Urinary bladder (tissue), 4 donors: ENCODE results near the gene HSF2BP. TPM values are rescaled to one million over a fixed set of nuclear protein-coding genes. Genes with fewer than 3 reads are reported as not detected.
A peak's percentile ranks its signal among the peaks of the same experiment; 100 is the strongest.
"Not testable (repeated sequence)": the region's sequence is repeated elsewhere in the genome, so short reads cannot be mapped to it uniquely, and the experiment has no call there.

Source experiments
- DNase-seq: peaks from one replicate; pipeline ENCODE4 v3.0.0-alpha.2; 2015; ENCODE audit errors: extremely low spot score
- H3K27ac ChIP-seq: one replicate; pipeline ENCODE4 v1.5.1; 2013; ENCODE audit warnings: low read depth, mild to moderate bottlenecking, moderate library complexity
- H3K36me3 ChIP-seq: one replicate; pipeline ENCODE4 v1.6.1; 2013; ENCODE audit warnings: mild to moderate bottlenecking, moderate library complexity; ENCODE audit not compliant: insufficient read depth
- H3K4me1 ChIP-seq: one replicate; pipeline ENCODE4 v1.6.1; 2013; ENCODE audit warnings: mild to moderate bottlenecking, moderate library complexity; ENCODE audit not compliant: insufficient read depth
- H3K4me3 ChIP-seq: one replicate; pipeline ENCODE4 v1.5.1; 2013; ENCODE audit warnings: low read depth, low read length
- WGBS: extraction: QIAGEN DNeasy Blood & Tissue Kit; methylation state at CpG from one replicate; pipeline ENCODE4 v1.1.7; 2013; 5-methylcytosine and 5-hydroxymethylcytosine counted together
- polyA plus RNA-seq: library from polyadenylated mRNA; stranded (reverse); fragments of 200-250 nt; gene quantifications from one replicate; pipeline ENCODE4 v1.2.3, GENCODE V29; 2013
- total RNA-seq: library from RNA; depleted of rRNA; stranded (reverse); fragments of >200 nt; gene quantifications from one replicate; pipeline ENCODE4 v1.2.3, GENCODE V29; 2014
- donor health status: healthy with polysubstance abuse.
- donor health status: healthy.

The HSF2BP gene
- total and polyA plus RNA-seq, 2 donors, result 0.37 to 1.1 TPM

GRCh38 chr21:43651926-43652325 is 7.4 kb downstream of the HSF2BP start:
- H3K4me1 ChIP-seq, H3K36me3 ChIP-seq, DNase-seq, H3K4me3 ChIP-seq, H3K27ac ChIP-seq: not testable (repeated sequence)
- 97% methylated on average over 6 of the region's 6 CpGs for WGBS

GRCh38 chr21:43648171-43648570 is 11.1 kb downstream of the HSF2BP start:
- no peak overlapping the region for H3K4me3 ChIP-seq
- H3K4me1 ChIP-seq, result no peaks in the 10 kb centered on the region
- H3K36me3 ChIP-seq, result no peaks in the 10 kb centered on the region
- DNase-seq, result no peak
- no peak overlapping the region for H3K27ac ChIP-seq
- WGBS, result 63% methylated on average over 9 of the region's 9 CpGs

- peak; percentile 59 for DNase-seq
- Histone ChIP-seq H3K27ac (no peak overlapping the region), H3K4me1 (no peaks in the 10 kb centered on the region), H3K4me3 (no peak overlapping the region), H3K36me3 (no peaks in the 10 kb centered on the region)
- WGBS, result 22% methylated on average over 7 of the region's 7 CpGs
Observed at GRCh38 chr21:43646550-43647260, 12.6 kb downstream of the HSF2BP start.

- Histone ChIP-seq H3K4me1 (no peaks in the 10 kb centered on the region), H3K27ac (no peak overlapping the region), H3K36me3 (no peaks in the 10 kb centered on the region), H3K4me3 (no peak overlapping the region)
- WGBS, result 21% methylated on average over 4 of the region's 4 CpGs
- DNase-seq, result no peak
Observed at GRCh38 chr21:43645976-43646375, 13.3 kb downstream of the HSF2BP start.

GRCh38 chr21:43645136-43645891 is 14.0 kb downstream of the HSF2BP start:
- no peak overlapping the region for H3K27ac ChIP-seq
- H3K4me1 ChIP-seq, result no peaks in the 10 kb centered on the region
- 29% methylated on average over 12 of the region's 12 CpGs for WGBS
- DNase-seq, result peak; percentile 66
- no peaks in the 10 kb centered on the region for H3K36me3 ChIP-seq
- no peak overlapping the region for H3K4me3 ChIP-seq

DNA sequence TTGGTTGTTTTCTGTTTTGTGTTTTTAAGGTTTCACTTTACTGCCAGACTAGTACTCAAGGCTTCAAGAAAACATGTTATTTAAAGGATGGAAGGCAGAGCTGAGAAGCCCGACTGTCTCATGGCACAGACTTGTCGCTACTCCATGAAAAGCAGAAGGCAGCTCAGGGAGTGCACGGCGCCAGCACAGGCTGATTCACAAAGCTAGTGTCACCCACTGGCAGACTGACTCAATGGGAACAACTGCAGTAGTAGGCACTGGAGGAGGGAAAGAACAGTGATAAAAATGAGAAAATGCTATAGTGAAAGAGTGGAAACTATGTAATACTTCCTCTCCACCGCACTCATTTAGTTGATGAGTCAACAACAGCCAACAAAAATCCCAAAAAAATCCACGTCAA is 14.7 kb downstream of the HSF2BP start:
- H3K4me3 ChIP-seq, result no peak overlapping the region
- no peak for DNase-seq
- H3K36me3 ChIP-seq, result no peaks in the 10 kb centered on the region
- no peaks in the 10 kb centered on the region for H3K4me1 ChIP-seq
- H3K27ac ChIP-seq, result no peak overlapping the region
- 77% methylated on average over 6 of the region's 6 CpGs for WGBS

DNA sequence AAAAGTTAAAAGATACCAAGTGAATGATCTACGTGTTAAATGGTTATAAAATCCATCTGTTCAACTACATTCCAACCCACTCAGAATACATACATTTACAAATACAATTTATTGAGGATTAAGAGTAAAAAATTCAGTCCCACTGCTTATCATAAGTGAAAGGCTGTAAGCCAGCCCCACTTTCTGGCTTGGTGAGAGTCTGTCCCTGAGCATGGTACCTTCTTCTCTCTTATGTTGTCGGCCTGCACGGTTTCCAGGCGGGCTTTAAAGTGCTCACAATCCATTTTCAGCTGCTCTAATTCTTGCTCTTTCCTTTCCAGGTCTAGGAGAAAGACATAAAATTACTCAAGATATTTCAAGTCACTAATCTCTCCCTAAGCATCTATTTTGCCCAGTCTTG is 15.2 kb downstream of the HSF2BP start:
- 89% methylated on average over 4 of the region's 4 CpGs for WGBS
- Histone ChIP-seq H3K4me3 (no peak overlapping the region), H3K27ac (no peak overlapping the region), H3K4me1 (no peaks in the 10 kb centered on the region), H3K36me3 (no peaks in the 10 kb centered on the region)
- DNase-seq, result no peak

DNA sequence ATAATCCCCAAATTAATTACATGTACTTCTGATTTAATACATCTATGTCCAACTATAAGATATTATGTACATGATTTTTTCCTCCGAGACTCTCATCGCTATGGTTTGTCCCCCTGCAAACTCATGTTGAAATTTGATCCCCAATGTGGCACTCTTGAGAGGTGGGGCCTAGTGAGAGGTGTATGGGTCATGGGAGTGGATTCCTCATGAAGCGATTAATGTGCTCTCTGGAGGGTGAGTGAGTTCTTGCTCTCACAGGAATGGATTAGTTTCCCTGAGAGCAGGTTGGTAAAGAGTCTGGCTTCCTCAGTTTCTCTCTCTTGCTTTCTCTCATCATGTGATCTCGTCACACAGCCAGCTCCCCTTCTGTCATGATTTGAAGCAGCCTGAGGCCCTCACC is 16.1 kb downstream of the HSF2BP start:
- Histone ChIP-seq H3K27ac (no peak overlapping the region), H3K36me3 (no peaks in the 10 kb centered on the region), H3K4me1 (no peaks in the 10 kb centered on the region), H3K4me3 (no peak overlapping the region)
- DNase-seq, result no peak
- WGBS, result 96% methylated on average over 4 of the region's 4 CpGs

GRCh38 chr21:43640400-43640799 is 18.9 kb downstream of the HSF2BP start:
- no peak for DNase-seq
- 79% methylated on average over 3 of the region's 3 CpGs for WGBS
- no peak overlapping the region for H3K27ac ChIP-seq
- no peaks in the 10 kb centered on the region for H3K36me3 ChIP-seq
- no peak overlapping the region for H3K4me3 ChIP-seq
- H3K4me1 ChIP-seq, result no peaks in the 10 kb centered on the region

DNA sequence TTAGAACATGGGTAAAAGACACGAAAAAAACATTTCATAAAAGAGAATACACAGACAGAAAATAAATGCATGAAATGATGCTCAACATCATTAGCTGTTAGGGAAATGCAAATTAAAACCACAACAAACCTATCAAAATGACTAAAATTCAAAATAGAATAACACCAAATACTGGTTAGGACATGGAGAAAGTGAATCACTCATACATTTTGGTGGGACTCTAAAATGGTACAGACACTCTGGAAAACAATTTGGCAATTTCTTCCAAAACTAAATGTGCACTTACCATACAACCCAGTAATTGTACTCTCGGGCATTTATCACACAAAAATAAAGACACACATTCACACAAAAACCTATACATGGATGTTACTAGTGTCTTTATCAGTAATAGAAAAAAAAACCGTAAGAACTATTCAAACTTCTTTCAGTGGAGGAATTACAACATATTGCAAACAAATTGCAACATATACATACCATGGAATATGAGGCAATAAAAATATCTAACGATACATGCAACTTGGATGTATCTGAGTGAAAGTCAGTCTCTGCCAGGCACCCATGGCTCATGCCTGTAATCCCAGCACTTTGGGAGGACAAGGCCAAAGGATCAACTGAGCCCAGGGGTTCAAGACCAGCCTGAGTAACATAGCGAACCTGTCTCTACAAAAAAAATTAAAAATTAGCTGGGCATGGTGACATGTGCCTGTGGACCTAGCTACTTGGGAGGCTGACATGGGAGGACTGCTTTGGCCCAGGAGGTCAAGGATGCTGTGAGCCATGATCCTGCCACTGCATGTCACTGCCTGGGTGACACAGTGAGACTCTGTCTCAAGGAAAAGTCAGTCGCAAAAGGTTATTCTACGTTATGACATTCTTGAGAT is 19.6 kb downstream of the HSF2BP start:
- no peaks in the 10 kb centered on the region for H3K4me1 ChIP-seq
- no peak for DNase-seq
- H3K27ac ChIP-seq, result no peak overlapping the region
- H3K36me3 ChIP-seq, result no peaks in the 10 kb centered on the region
- no peak overlapping the region for H3K4me3 ChIP-seq
- 70% methylated on average over 7 of the region's 7 CpGs for WGBS

GRCh38 chr21:43637530-43638158 is 21.6 kb downstream of the HSF2BP start:
- no peaks in the 10 kb centered on the region for H3K36me3 ChIP-seq
- H3K4me3 ChIP-seq, result no peak overlapping the region
- H3K4me1 ChIP-seq, result no peaks in the 10 kb centered on the region
- no peak for DNase-seq
- no peak overlapping the region for H3K27ac ChIP-seq
- 92% methylated on average over 3 of the region's 3 CpGs for WGBS

GRCh38 chr21:43635436-43635835 is 23.9 kb downstream of the HSF2BP start:
- 96% methylated on average over 7 of the region's 7 CpGs for WGBS
- H3K4me3 ChIP-seq, result no peak overlapping the region
- H3K27ac ChIP-seq, result no peak overlapping the region
- H3K4me1 ChIP-seq, result no peaks in the 10 kb centered on the region
- no peak for DNase-seq
- no peaks in the 10 kb centered on the region for H3K36me3 ChIP-seq

- WGBS, result 77% methylated on average over 5 of the region's 5 CpGs
- no peaks in the 10 kb centered on the region for H3K4me1 ChIP-seq
- H3K4me3 ChIP-seq, result no peak overlapping the region
- no peaks in the 10 kb centered on the region for H3K36me3 ChIP-seq
- no peak overlapping the region for H3K27ac ChIP-seq
- DNase-seq, result no peak
Observed at GRCh38 chr21:43634618-43635017, 24.7 kb downstream of the HSF2BP start.
